A549 (cell line): ENCODE data around the gene WDR82. TPM values are rescaled to one million over a fixed set of nuclear protein-coding genes. Genes with fewer than 3 reads are reported as not detected.
"Not testable (repeated sequence)": the region's sequence is repeated elsewhere in the genome, so short reads cannot be mapped to it uniquely, and the experiment has no call there.

ENCODE experiments used
- ATAC-seq, 2 experiments: fragments of 200-7000 bp in 1 of 2; fragments of >200 bp in 1 of 2; cut with Nextera tagmentation in 1 of 2; cut with Tn5 transposase in 1 of 2; 3 replicates each; pipeline versions ENCODE4 v1.8.0 to v1.9.1; 2018 to 2020; ENCODE audit warnings: mild to moderate bottlenecking in 1 of 2, moderate library complexity in 1 of 2
- CTCF ChIA-PET: fragments of 300-600 bp; sonication (Branson Sonifier 250); formaldehyde crosslinking; extraction: SDS; loops from one replicate; lab custom pipeline; 2021; ENCODE audit warnings: antibody characterized with exemption, inconsistent platforms; lab: Yijun Ruan, JAX
- POLR2A ChIA-PET: fragments of 350-600 bp; formaldehyde crosslinking; extraction: SDS; loops from one replicate; lab custom pipeline; 2021; ENCODE audit warnings: antibody characterized with exemption, inconsistent platforms; lab: Yijun Ruan, JAX
- DNase-seq, 2 experiments: peaks; one replicate each; pipeline versions ENCODE4 v3.0.0 to v3.0.0-alpha.2; 2011 to 2016; ENCODE audit warnings: low read depth in 1 of 2, low spot score in 1 of 2
- FAIRE-seq: peaks from 2 replicates; lab custom pipeline; 2011; peaks lifted over from hg19 to GRCh38; lab: Jason Lieb, UNC
- H3K27ac ChIP-seq, 2 experiments: fragments of >200 bp; sonication (Bioruptor Twin); formaldehyde crosslinking; 3 replicates each; pipeline ENCODE4 v1.5.1; 2016 to 2017
- H3K4me1 ChIP-seq: fragments of >200 bp; sonication (Bioruptor Twin); formaldehyde crosslinking; 3 replicates; pipeline ENCODE4 v1.6.1; 2016
- H3K4me2 ChIP-seq: fragments of >200 bp; sonication (Bioruptor Twin); formaldehyde crosslinking; 3 replicates; pipeline ENCODE4 v1.6.1; 2016
- H3K4me3 ChIP-seq: fragments of >200 bp; sonication (Bioruptor Twin); formaldehyde crosslinking; 3 replicates; pipeline ENCODE4 v1.5.1; 2016
- H3K9me3 ChIP-seq: fragments of >200 bp; sonication (Bioruptor Twin); formaldehyde crosslinking; 3 replicates; pipeline ENCODE4 v1.6.1; 2016
- BCL3 ChIP-seq: fragments of >200 bp; sonication (Bioruptor Twin); formaldehyde crosslinking; IDR thresholded peaks from 3 replicates; pipeline ENCODE4 v1.6.1; 2016
- CHD2 ChIP-seq: fragments of 150-350 bp; IDR thresholded peaks from 2 replicates; pipeline ENCODE4 v1.6.1; 2014; ENCODE audit warnings: low read length; ENCODE audit not compliant: partially characterized antibody
- EHF ChIP-seq: fragments of 250-450 bp; sonication (Bioruptor Pico); IDR thresholded peaks from 2 replicates; pipeline ENCODE4 v1.5.0; 2020; ENCODE audit warnings: mild to moderate bottlenecking
- ESRRA ChIP-seq: fragments of 150-350 bp; IDR thresholded peaks from 2 replicates; pipeline ENCODE4 v1.6.1; 2014; ENCODE audit warnings: mild to moderate bottlenecking, low read length, borderline replicate concordance
- FOXS1 ChIP-seq: fragments of 250-450 bp; sonication (Bioruptor Pico); IDR thresholded peaks from 2 replicates; pipeline ENCODE4 v1.5.0; 2020; ENCODE audit warnings: mild to moderate bottlenecking, moderate library complexity
- HMGXB4 ChIP-seq: fragments of 250-450 bp; sonication (Bioruptor Pico); IDR thresholded peaks from 2 replicates; pipeline ENCODE4 v1.5.0; 2021; ENCODE audit warnings: mild to moderate bottlenecking, moderate library complexity, borderline replicate concordance
- HOXA7 ChIP-seq: fragments of 250-450 bp; sonication (Bioruptor Pico); IDR thresholded peaks from 2 replicates; pipeline ENCODE4 v1.5.0; 2020; ENCODE audit warnings: mild to moderate bottlenecking, moderate library complexity
- HOXB5 ChIP-seq: fragments of 250-450 bp; sonication (Bioruptor Pico); IDR thresholded peaks from 2 replicates; pipeline ENCODE4 v1.5.0; 2020; ENCODE audit warnings: mild to moderate bottlenecking, moderate library complexity
- JUN ChIP-seq, 2 experiments: fragments of >200 bp; sonication (Bioruptor Twin); formaldehyde crosslinking; IDR thresholded peaks; 2 replicates in 1 of 2; 3 replicates in 1 of 2; pipeline ENCODE4 v1.6.1; 2016 to 2017
- JUNB ChIP-seq: fragments of >200 bp; sonication (Bioruptor Twin); formaldehyde crosslinking; IDR thresholded peaks from 2 replicates; pipeline ENCODE4 v1.6.1; 2016
- KDM1A ChIP-seq: fragments of 200-600 bp; sonication (generic); IDR thresholded peaks from 2 replicates; pipeline ENCODE4 v1.6.1; 2016; ENCODE audit warnings: low read depth, mild to moderate bottlenecking
- MAX ChIP-seq: IDR thresholded peaks from 2 replicates; pipeline ENCODE4 v1.6.1; 2012
- MYC ChIP-seq: IDR thresholded peaks from 2 replicates; pipeline ENCODE4 v1.6.1; 2012; ENCODE audit warnings: mild to moderate bottlenecking, inconsistent platforms, low read length, improper control_type of control experiment, borderline replicate concordance
- PBX3 ChIP-seq: IDR thresholded peaks from 2 replicates; pipeline ENCODE4 v1.6.1; 2012
- PHF8 ChIP-seq: fragments of 200-600 bp; sonication (generic); IDR thresholded peaks from 2 replicates; pipeline ENCODE4 v1.6.1; 2016; ENCODE audit warnings: low read depth, mild to moderate bottlenecking, antibody characterized with exemption, moderate library complexity, borderline replicate concordance
- POLR2A ChIP-seq: IDR thresholded peaks from 2 replicates; pipeline ENCODE4 v1.6.1; 2012; ENCODE audit warnings: mild to moderate bottlenecking, low read length
- REST ChIP-seq: fragments of 200-600 bp; sonication (generic); IDR thresholded peaks from 2 replicates; pipeline ENCODE4 v1.6.1; 2016; ENCODE audit warnings: antibody characterized with exemption, mild to moderate bottlenecking, moderate library complexity
- RNF2 ChIP-seq: fragments of 200-600 bp; sonication (generic); IDR thresholded peaks from 2 replicates; pipeline ENCODE4 v1.6.1; 2016; ENCODE audit warnings: low read depth, mild to moderate bottlenecking, antibody characterized with exemption, moderate library complexity, borderline replicate concordance
- USF2 ChIP-seq: fragments of 450-650 bp; IDR thresholded peaks from 2 replicates; pipeline ENCODE4 v1.6.1; 2014; ENCODE audit warnings: antibody characterized with exemption
- ZC3H11A ChIP-seq: fragments of 450-650 bp; IDR thresholded peaks from 2 replicates; pipeline ENCODE4 v1.6.1; 2014; ENCODE audit warnings: antibody characterized with exemption, mild to moderate bottlenecking
- ZNF302 ChIP-seq: fragments of 250-450 bp; sonication (Bioruptor Pico); IDR thresholded peaks from 2 replicates; pipeline ENCODE4 v1.9.0; 2021; ENCODE audit warnings: inconsistent platforms, mild to moderate bottlenecking, moderate library complexity
- WGBS: methylation state at CpG from one replicate; pipeline ENCODE4 v1.1.6; 2017; ENCODE audit errors: missing lambda C conversion rate; 5-methylcytosine and 5-hydroxymethylcytosine counted together
- polyA plus RNA-seq, 4 experiments: library from polyadenylated mRNA; depleted of rRNA in 3 of 4; stranded (reverse); fragments of >200 nt; fragmentation: RNase III in 1 of 4; extraction: RNeasy Plus Mini Kit Qiagen cat#74134 plus additional on column Dnase treatment in 1 of 4; gene quantifications; 2 replicates in 3 of 4; 3 replicates in 1 of 4; pipeline ENCODE4 v1.2.3, GENCODE V29; 2011 to 2017

WDR82 gene
- polyA plus RNA-seq, 2 of the 4 experiments (the other 2 are of a cell fraction) = 50.6 to 52.7 TPM

GRCh38 chr3:52277071-52277964 is 1.1 kb downstream of the WDR82 start:
- H3K4me3 ChIP-seq = peak overlapping the region; percentile 73
- ChIA-PET CTCF (interaction anchor here (0.7 to 5.1 kb wide), 11 partner anchors 12 to 62 kb away, joined by 3 to 20 read pairs (median 5); partner anchors contain the start of gene TWF2), POLR2A (interaction anchor here (0.6 to 2.4 kb wide), 9 partner anchors 10 to 62 kb away, joined by 3 to 30 read pairs (median 4); partner anchors contain the start of genes GLYCTK, PPM1M and TWF2)
- peak overlapping the region; percentile 98 for H3K27ac ChIP-seq
- ATAC-seq (peak; percentile 11 to 55; a peak in 4 of 6 replicates), DNase-seq (peak; percentile 34 to 38), FAIRE-seq (no peak)
- peaks cover 32% of the 10 kb centered on the region for H3K4me1 ChIP-seq
- TF ChIP-seq MAX (no peak; the same call in 1 of the 2 replicates), ESRRA (peak; percentile 44; the same call in 1 of the 2 replicates), PBX3 (no peak), JUNB (no peak), POLR2A (0 out of 2 replicates have a peak, but pooled peaks have one; percentile 15), JUN (IDR thresholded peaks at IDR 0.05) (no peak), FOXS1 (CRISPR knock-in tag) (no peak), PHF8 (no peak), CHD2 (no peak), EHF (CRISPR knock-in tag) (no peak), BCL3 (no peak), USF2 (no peak), RNF2 (no peak), HOXB5 (CRISPR knock-in tag) (no peak), MYC (no peak)
- 1% methylated on average over 27 of the region's 28 CpGs for WGBS
- H3K4me2 ChIP-seq = peak overlapping the region; percentile 89
- H3K9me3 ChIP-seq = no peaks in the 10 kb centered on the region

- CTCF ChIA-PET, H3K9me3 ChIP-seq, ATAC-seq, H3K4me3 ChIP-seq, POLR2A ChIA-PET, DNase-seq, H3K27ac ChIP-seq, FAIRE-seq, H3K4me2 ChIP-seq: not testable (repeated sequence)
- 94% methylated on average over 18 of the region's 18 CpGs for WGBS
- peaks cover 25% of the 10 kb centered on the region; the same call in 2 of the 3 replicates for H3K4me1 ChIP-seq
Observed at GRCh38 chr3:52274781-52275180, 3.7 kb downstream of the WDR82 start.

GRCh38 chr3:52272831-52273230 is 5.6 kb downstream of the WDR82 start:
- ChIA-PET POLR2A (no interaction called here), CTCF (interaction anchor here (0.6 to 1.3 kb wide), 2 partner anchors 34 to 52 kb away, joined by 3 read pairs; partner anchors contain the start of gene TWF2)
- Histone ChIP-seq H3K4me3 (no peak overlapping the region), H3K9me3 (no peaks in the 10 kb centered on the region), H3K4me2 (no peak overlapping the region), H3K27ac (no peak overlapping the region), H3K4me1 (peaks cover 19% of the 10 kb centered on the region; the same call in 2 of the 3 replicates)
- ATAC-seq (no peak), FAIRE-seq (no peak), DNase-seq (no peak)
- 100% methylated on average over 3 of the region's 3 CpGs for WGBS
- TF ChIP-seq KDM1A (no peak), HOXA7 (CRISPR knock-in tag) (no peak), ZC3H11A (no peak), REST (no peak), BCL3 (no peak), ZNF302 (no peak), HMGXB4 (CRISPR knock-in tag) (no peak)
